H9 (cell line): ENCODE data around the gene DGLUCY. TPM values are rescaled to one million over a fixed set of nuclear protein-coding genes. Genes with fewer than 3 reads are reported as not detected.

Source experiments
- DNase-seq: peaks from one replicate; pipeline ENCODE4 v3.0.0-alpha.2; 2017
- H2AFZ ChIP-seq: one replicate; pipeline ENCODE4 v1.6.1; 2013; ENCODE audit warnings: mild to moderate bottlenecking, low read length, control low read depth, moderate library complexity
- H2AK5ac ChIP-seq: 2 replicates; pipeline ENCODE4 v1.6.1; 2013; ENCODE audit warnings: low read length, control low read depth, mixed read lengths; ENCODE audit not compliant: insufficient read length
- H2BK120ac ChIP-seq: one replicate; pipeline ENCODE4 v1.6.1; 2013; ENCODE audit warnings: low read depth, mild to moderate bottlenecking, low read length, control low read depth, inconsistent platforms; ENCODE audit not compliant: poor library complexity, severe bottlenecking
- H2BK12ac ChIP-seq: 2 replicates; pipeline ENCODE4 v1.6.1; 2013; ENCODE audit warnings: low read length, control low read depth, mixed read lengths, low read depth; ENCODE audit not compliant: insufficient read length
- H2BK15ac ChIP-seq: 2 replicates; pipeline ENCODE4 v1.6.1; 2013; ENCODE audit warnings: low read depth, low read length, control low read depth
- H2BK20ac ChIP-seq: one replicate; pipeline ENCODE4 v1.6.1; 2013; ENCODE audit warnings: low read depth, mild to moderate bottlenecking, low read length, control low read depth, inconsistent platforms; ENCODE audit not compliant: poor library complexity, severe bottlenecking
- H2BK5ac ChIP-seq: 2 replicates; pipeline ENCODE4 v1.6.1; 2013; ENCODE audit warnings: low read length, control low read depth, mixed read lengths; ENCODE audit not compliant: insufficient read length
- H3K14ac ChIP-seq: 2 replicates; pipeline ENCODE4 v1.6.1; 2013; ENCODE audit warnings: low read length, control low read depth; ENCODE audit not compliant: insufficient read depth
- H3K18ac ChIP-seq: 2 replicates; pipeline ENCODE4 v1.6.1; 2013; ENCODE audit warnings: low read depth, mild to moderate bottlenecking, mixed read lengths, low read length, control low read depth; ENCODE audit not compliant: insufficient read length
- H3K23ac ChIP-seq: 2 replicates; pipeline ENCODE4 v1.6.1; 2013; ENCODE audit warnings: low read length, control low read depth, mixed read lengths, low read depth; ENCODE audit not compliant: insufficient read length
- H3K23me2 ChIP-seq: 2 replicates; pipeline ENCODE4 v1.6.1; 2013; ENCODE audit warnings: low read depth, mild to moderate bottlenecking, mixed read lengths, low read length, control low read depth; ENCODE audit not compliant: insufficient read length, poor library complexity, severe bottlenecking
- H3K27ac ChIP-seq: 2 replicates; pipeline ENCODE4 v1.5.1; 2013; ENCODE audit warnings: low read length, control low read depth, mixed read lengths, low read depth; ENCODE audit not compliant: insufficient read length
- H3K27me3 ChIP-seq: 2 replicates; pipeline ENCODE4 v1.6.1; 2013; ENCODE audit warnings: low read length, control low read depth, inconsistent platforms; ENCODE audit not compliant: insufficient read depth
- H3K4ac ChIP-seq: 2 replicates; pipeline ENCODE4 v1.6.1; 2013; ENCODE audit warnings: low read depth, mild to moderate bottlenecking, control low read depth, inconsistent platforms, low read length, moderate library complexity
- H3K4me1 ChIP-seq: 2 replicates; pipeline ENCODE4 v1.6.1; 2013; ENCODE audit warnings: low read length, control low read depth, inconsistent platforms; ENCODE audit not compliant: insufficient read depth
- H3K4me2 ChIP-seq: 2 replicates; pipeline ENCODE4 v1.6.1; 2013; ENCODE audit warnings: low read length, control low read depth, mixed read lengths; ENCODE audit not compliant: insufficient read length, insufficient read depth
- H3K56ac ChIP-seq: 2 replicates; pipeline ENCODE4 v1.6.1; 2013; ENCODE audit warnings: low read depth, mild to moderate bottlenecking, mixed read lengths, low read length, control low read depth; ENCODE audit not compliant: insufficient read length
- H3K79me1 ChIP-seq: 2 replicates; pipeline ENCODE4 v1.6.1; 2013; ENCODE audit warnings: low read depth, mild to moderate bottlenecking, moderate library complexity, low read length, control low read depth, inconsistent platforms; ENCODE audit not compliant: insufficient read depth, poor library complexity, severe bottlenecking
- H3K79me2 ChIP-seq: 2 replicates; pipeline ENCODE4 v1.6.1; 2013; ENCODE audit warnings: low read length, control low read depth, inconsistent platforms; ENCODE audit not compliant: insufficient read depth
- H3K9ac ChIP-seq: 2 replicates; pipeline ENCODE4 v1.6.1; 2013; ENCODE audit warnings: low read length, control low read depth, mixed read lengths; ENCODE audit not compliant: insufficient read length; ENCODE audit errors: extremely low read depth
- H3K9me3 ChIP-seq: one replicate; pipeline ENCODE4 v1.6.1; 2013; ENCODE audit warnings: low read depth, low read length, inconsistent platforms; ENCODE audit not compliant: control insufficient read depth
- H3T11ph ChIP-seq: one replicate; pipeline ENCODE4 v1.6.1; 2013; ENCODE audit warnings: mild to moderate bottlenecking, low read length, control low read depth, inconsistent platforms
- H4K20me1 ChIP-seq: one replicate; pipeline ENCODE4 v1.6.1; 2013; ENCODE audit not compliant: control insufficient read depth, insufficient read length, insufficient read depth
- H4K5ac ChIP-seq: 2 replicates; pipeline ENCODE4 v1.6.1; 2013; ENCODE audit warnings: low read depth, mild to moderate bottlenecking, mixed read lengths, low read length, control low read depth; ENCODE audit not compliant: insufficient read length
- H4K8ac ChIP-seq: replicated peaks from 2 replicates; pipeline ENCODE4 v1.6.1; 2013; ENCODE audit warnings: low read length, control low read depth, mixed read lengths, low read depth; ENCODE audit not compliant: insufficient read length
- H4K91ac ChIP-seq: 2 replicates; pipeline ENCODE4 v1.6.1; 2013; ENCODE audit warnings: low read depth, mild to moderate bottlenecking, moderate library complexity, mixed read lengths, low read length, control low read depth; ENCODE audit not compliant: insufficient read length
- H3K27ac Mint-ChIP-seq, 3 experiments: 2 replicates in 2 of 3; 3 replicates in 1 of 3; pipeline ENCODE4 v1.8.0; 2020 to 2021; ENCODE audit warnings: mixed read lengths in 3 of 3, mild to moderate bottlenecking in 1 of 3, moderate library complexity in 1 of 3
- H3K27me3 Mint-ChIP-seq: 2 replicates; pipeline ENCODE4 v1.8.0; 2021; ENCODE audit warnings: low read depth, mild to moderate bottlenecking, moderate library complexity, mixed read lengths
- H3K36me3 Mint-ChIP-seq, 3 experiments: 2 replicates in 2 of 3; 3 replicates in 1 of 3; pipeline ENCODE4 v1.8.0; 2020 to 2021; ENCODE audit warnings: low read depth in 3 of 3, mixed read lengths in 3 of 3; ENCODE audit not compliant: insufficient read depth in 1 of 3
- H3K4me1 Mint-ChIP-seq, 2 experiments: 2 replicates each; pipeline ENCODE4 v1.8.0; 2020; ENCODE audit warnings: mixed read lengths in 2 of 2
- H3K4me3 Mint-ChIP-seq, 2 experiments: 2 replicates in 1 of 2; 3 replicates in 1 of 2; pipeline ENCODE4 v1.8.0; 2020 to 2021; ENCODE audit warnings: mild to moderate bottlenecking in 2 of 2, mixed read lengths in 2 of 2, moderate library complexity in 1 of 2
- H3K9me3 Mint-ChIP-seq, 2 experiments: 2 replicates in 1 of 2; 3 replicates in 1 of 2; pipeline ENCODE4 v1.8.0; 2020; ENCODE audit warnings: mild to moderate bottlenecking in 2 of 2, mixed read lengths in 2 of 2, moderate library complexity in 1 of 2
- CTCF ChIP-seq: fragments of 200-600 bp; sonication (generic); conservative IDR thresholded peaks from 3 replicates; pipeline ENCODE4 v1.8.0; 2021; ENCODE audit warnings: antibody characterized with exemption, mild to moderate bottlenecking
- WGBS: extraction: QIAGEN DNeasy Blood & Tissue Kit; methylation state at CpG from one replicate; pipeline ENCODE4 v1.1.7; 2013; ENCODE audit warnings: missing lambda C conversion rate, low lambda C conversion rate, mixed read lengths; ENCODE audit not compliant: insufficient read length; ENCODE audit errors: extremely low coverage; 5-methylcytosine and 5-hydroxymethylcytosine counted together
- total RNA-seq: library from RNA; stranded (reverse); gene quantifications from 2 replicates; pipeline ENCODE4 v1.2.1, GENCODE V29; 2021

The DGLUCY gene
- total RNA-seq, 1 experiment from 2014 or later = 29.6 TPM

GRCh38 chr14:91154851-91155625 lies 41.2 kb downstream of the DGLUCY start:
- no peaks in the 10 kb centered on the region for H4K20me1 ChIP-seq
- no peak overlapping the region for H2AFZ ChIP-seq
- Mint-ChIP-seq H3K27ac (0 out of 7 replicates have a peak overlapping the region, but pooled peaks of 2 of the 3 experiments have one; percentile 40 to 71), H3K27me3 (no peaks in the 10 kb centered on the region), H3K36me3 (peaks cover 0 to 24% (median 18%) of the 10 kb centered on the region in 3 experiments; a peak in 3 of 7 replicates), H3K9me3 (no peaks in the 10 kb centered on the region), H3K4me1 (0 out of 4 replicates have a peak, but pooled peaks cover 0 to 2% of the 10 kb centered on the region in 2 experiments), H3K4me3 (no peak overlapping the region)
- no peak overlapping the region for H3K27ac ChIP-seq
- H2BK5ac ChIP-seq = no peak overlapping the region
- H3K79me2 ChIP-seq = no peaks in the 10 kb centered on the region
- H2BK15ac ChIP-seq = no peak overlapping the region
- no peak overlapping the region for H3K9ac ChIP-seq
- WGBS = no CpG with 5 or more reads among the region's 16 CpGs
- H4K5ac ChIP-seq = no peak overlapping the region
- H3K14ac ChIP-seq = no peak overlapping the region
- no peaks in the 10 kb centered on the region for H3K4me1 ChIP-seq
- H4K91ac ChIP-seq = no peak overlapping the region
- no peak for TF ChIP-seq CTCF
- H3K56ac ChIP-seq = no peak overlapping the region
- no peak overlapping the region for H2BK120ac ChIP-seq
- H4K8ac ChIP-seq = no peak overlapping the region
- H3K4me2 ChIP-seq = no peak overlapping the region
- H3K23me2 ChIP-seq = no peaks in the 10 kb centered on the region
- no peak overlapping the region for H2BK20ac ChIP-seq
- no peak overlapping the region for H3K23ac ChIP-seq
- H3T11ph ChIP-seq = no peak overlapping the region
- H2AK5ac ChIP-seq = no peak overlapping the region
- no peaks in the 10 kb centered on the region for H3K9me3 ChIP-seq
- H2BK12ac ChIP-seq = no peak overlapping the region
- no peak overlapping the region for H3K18ac ChIP-seq
- no peak for DNase-seq
- H3K4ac ChIP-seq = no peak overlapping the region
- H3K27me3 ChIP-seq = no peaks in the 10 kb centered on the region
- H3K79me1 ChIP-seq = no peaks in the 10 kb centered on the region
